Kidney epithelial cell (primary cell): ENCODE data around the gene PDZK1IP1. TPM values are rescaled to one million over a fixed set of nuclear protein-coding genes. Genes with fewer than 3 reads are reported as not detected.

Experiments used
- DNase-seq: peaks from one replicate; pipeline ENCODE4 v3.0.0-alpha.2; 2010; ENCODE audit warnings: low read depth
- H3K27me3 ChIP-seq: 2 replicates; pipeline ENCODE4 v1.6.0; 2011; ENCODE audit warnings: low read length; ENCODE audit not compliant: control insufficient read depth, insufficient read depth
- H3K36me3 ChIP-seq: 2 replicates; pipeline ENCODE4 v1.5.1; 2011; ENCODE audit warnings: low read length; ENCODE audit not compliant: control insufficient read depth, insufficient read depth
- H3K4me3 ChIP-seq: 2 replicates; pipeline ENCODE4 v1.5.1; 2011; ENCODE audit warnings: low read depth, mild to moderate bottlenecking, control low read depth, low read length
- total RNA-seq: library from RNA; depleted of rRNA; stranded (reverse); fragments of >200 nt; gene quantifications from 2 replicates; pipeline ENCODE4 v1.2.3, GENCODE V29; 2015
- TF ChIP-seq, protein P1 (sequence below): IDR thresholded peaks from 2 replicates; pipeline ENCODE4 v1.5.1; 2011; ENCODE audit warnings: mild to moderate bottlenecking, moderate library complexity, low read length, control low read depth, inconsistent platforms; ENCODE audit not compliant: insufficient read depth, poor library complexity, severe bottlenecking

The PDZK1IP1 gene
- total RNA-seq, 1 donor from 2014 or later, result 28.1 TPM

GRCh38 chr1:47184822-47185677 lies 4.8 kb downstream of the PDZK1IP1 start:
- Histone ChIP-seq H3K4me3 (no peak overlapping the region), H3K36me3 (no peaks in the 10 kb centered on the region), H3K27me3 (no peaks in the 10 kb centered on the region)
- TF ChIP-seq, protein P1, sequence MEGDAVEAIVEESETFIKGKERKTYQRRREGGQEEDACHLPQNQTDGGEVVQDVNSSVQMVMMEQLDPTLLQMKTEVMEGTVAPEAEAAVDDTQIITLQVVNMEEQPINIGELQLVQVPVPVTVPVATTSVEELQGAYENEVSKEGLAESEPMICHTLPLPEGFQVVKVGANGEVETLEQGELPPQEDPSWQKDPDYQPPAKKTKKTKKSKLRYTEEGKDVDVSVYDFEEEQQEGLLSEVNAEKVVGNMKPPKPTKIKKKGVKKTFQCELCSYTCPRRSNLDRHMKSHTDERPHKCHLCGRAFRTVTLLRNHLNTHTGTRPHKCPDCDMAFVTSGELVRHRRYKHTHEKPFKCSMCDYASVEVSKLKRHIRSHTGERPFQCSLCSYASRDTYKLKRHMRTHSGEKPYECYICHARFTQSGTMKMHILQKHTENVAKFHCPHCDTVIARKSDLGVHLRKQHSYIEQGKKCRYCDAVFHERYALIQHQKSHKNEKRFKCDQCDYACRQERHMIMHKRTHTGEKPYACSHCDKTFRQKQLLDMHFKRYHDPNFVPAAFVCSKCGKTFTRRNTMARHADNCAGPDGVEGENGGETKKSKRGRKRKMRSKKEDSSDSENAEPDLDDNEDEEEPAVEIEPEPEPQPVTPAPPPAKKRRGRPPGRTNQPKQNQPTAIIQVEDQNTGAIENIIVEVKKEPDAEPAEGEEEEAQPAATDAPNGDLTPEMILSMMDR, result no peak
- no peak for DNase-seq

DNA sequence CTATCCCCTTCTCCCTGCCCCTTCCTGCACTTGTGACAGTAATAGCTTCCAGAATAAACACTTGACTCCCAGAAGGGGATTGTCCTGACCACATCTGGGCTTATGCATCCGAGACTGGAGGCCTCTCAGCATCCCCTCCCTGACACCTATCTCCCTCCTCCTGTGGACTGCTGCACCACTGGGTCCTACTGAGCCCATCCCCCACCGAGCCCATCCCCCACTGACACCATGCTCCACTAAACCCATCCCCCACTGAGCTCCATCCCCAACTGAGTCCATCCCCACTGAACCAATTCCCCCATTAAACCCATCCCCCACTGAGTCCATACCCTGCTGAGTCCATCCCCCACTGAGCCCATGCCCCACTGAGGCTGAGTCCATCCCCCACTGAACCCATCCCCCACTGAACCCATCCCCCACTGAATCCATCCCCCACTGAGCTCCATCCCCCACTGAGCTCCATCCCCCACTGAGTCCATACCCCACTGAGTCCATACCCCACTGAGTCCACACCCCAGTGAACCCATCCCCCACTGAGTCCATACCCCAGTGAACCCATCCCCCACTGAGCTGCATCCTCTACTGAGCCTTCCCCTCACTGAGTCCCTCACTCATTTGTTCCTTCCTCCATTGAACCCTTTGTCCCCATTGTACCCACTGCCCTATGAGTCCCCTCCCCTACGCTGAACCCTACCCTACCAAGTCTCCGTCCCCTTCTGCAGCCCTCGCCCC lies 5.6 kb downstream of the PDZK1IP1 start:
- no peaks in the 10 kb centered on the region for H3K27me3 ChIP-seq
- H3K36me3 ChIP-seq, result no peaks in the 10 kb centered on the region
- peak; percentile 65 for DNase-seq
- no peak overlapping the region for H3K4me3 ChIP-seq
- TF ChIP-seq, protein P1, result no peak

DNA sequence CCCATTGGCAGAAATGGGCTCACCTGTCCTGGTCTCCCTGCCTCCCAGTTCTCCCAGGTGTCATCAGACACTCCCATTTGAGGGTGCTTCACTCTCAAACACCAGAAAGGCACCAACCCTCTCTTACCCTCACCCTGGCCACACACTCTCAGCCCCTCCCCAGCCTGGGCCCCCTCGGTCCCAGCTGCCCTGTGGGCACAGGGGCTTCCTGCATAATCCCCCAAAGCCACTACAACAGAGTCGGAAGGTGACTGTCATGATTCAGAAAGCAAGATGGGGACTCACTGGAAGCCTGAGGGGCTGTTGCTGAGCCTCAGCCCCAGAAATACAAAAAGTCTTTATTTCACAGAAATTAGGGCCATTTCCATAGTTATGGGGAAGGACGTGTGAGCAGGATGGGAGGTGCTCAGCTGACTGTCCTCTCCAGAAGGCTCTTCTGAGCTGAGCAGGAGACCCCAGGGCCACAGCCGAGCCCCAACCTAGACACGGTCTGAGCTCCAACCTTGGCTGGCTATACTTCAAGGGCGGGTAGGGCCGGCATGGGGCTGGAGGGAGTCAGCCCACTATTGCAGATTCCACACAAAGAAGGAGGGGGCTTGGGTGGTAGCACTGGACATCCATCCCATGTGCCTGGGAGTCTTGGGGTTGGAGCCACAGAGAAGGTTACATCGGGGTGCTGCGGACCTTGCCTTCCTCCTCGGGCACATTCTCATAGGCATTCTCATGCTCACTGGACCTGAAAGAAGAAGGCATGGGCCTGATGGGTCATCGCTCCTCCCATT lies 6.3 kb downstream of the PDZK1IP1 start:
- Histone ChIP-seq H3K27me3 (no peaks in the 10 kb centered on the region), H3K4me3 (no peak overlapping the region), H3K36me3 (no peaks in the 10 kb centered on the region)
- TF ChIP-seq, protein P1, result no peak
- no peak for DNase-seq

DNA sequence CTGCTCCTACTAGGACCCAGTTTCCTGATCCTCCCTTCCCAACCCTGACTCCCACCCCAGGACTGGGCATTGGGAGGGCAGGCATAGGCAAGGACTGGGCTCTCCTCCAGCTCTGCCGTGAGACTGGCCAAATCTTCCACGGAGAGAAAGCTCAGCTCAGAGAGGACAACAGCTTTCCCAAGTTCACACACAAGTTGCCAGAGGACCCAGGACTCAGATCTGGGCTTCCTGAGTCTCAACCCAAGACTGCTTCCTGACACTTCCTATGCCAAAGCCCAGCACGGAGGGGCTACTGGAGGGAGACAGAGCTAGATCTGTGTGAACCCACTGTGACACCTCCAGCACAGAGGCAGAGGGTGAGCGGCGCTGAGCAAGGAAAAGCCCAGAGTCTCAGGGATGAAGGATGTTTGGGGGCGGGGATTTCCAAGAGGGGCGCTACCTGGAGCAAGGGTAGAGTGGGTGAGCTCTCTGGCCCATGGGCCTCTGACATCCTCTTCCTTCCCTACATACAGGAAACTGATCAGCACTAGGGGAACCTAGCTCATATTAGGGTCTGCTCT lies 7.1 kb downstream of the PDZK1IP1 start:
- no peaks in the 10 kb centered on the region for H3K27me3 ChIP-seq
- DNase-seq, result no peak
- TF ChIP-seq, protein P1, result no peak
- H3K36me3 ChIP-seq, result no peaks in the 10 kb centered on the region
- H3K4me3 ChIP-seq, result no peak overlapping the region

- H3K4me3 ChIP-seq, result no peak overlapping the region
- no peaks in the 10 kb centered on the region for H3K27me3 ChIP-seq
- no peaks in the 10 kb centered on the region for H3K36me3 ChIP-seq
- TF ChIP-seq, protein P1, result no peak
- peak; percentile 89 for DNase-seq
Measured at GRCh38 chr1:47181955-47182675, 7.7 kb downstream of the PDZK1IP1 start.
